Activated T-cell treated with anti-CD3 and anti-CD28 coated beads, Interleukin-2, amount 50 U/mL, for 24 hours (primary cell): ENCODE data around the gene PLPPR5.
A peak's percentile ranks its signal among the peaks of the same experiment; 100 is the strongest.
"Not testable (repeated sequence)": the region's sequence is repeated elsewhere in the genome, so short reads cannot be mapped to it uniquely, and the experiment has no call there.

Experiments
- DNase-seq: peaks from one replicate; pipeline ENCODE4 v3.0.0-alpha.2; 2020
- H3K27ac Mint-ChIP-seq: 2 replicates; pipeline ENCODE4 v1.8.0; 2020; ENCODE audit warnings: mild to moderate bottlenecking, mixed read lengths
- H3K27me3 Mint-ChIP-seq: 2 replicates; pipeline ENCODE4 v1.8.0; 2020; ENCODE audit warnings: mixed read lengths
- H3K36me3 Mint-ChIP-seq: 2 replicates; pipeline ENCODE4 v1.8.0; 2020; ENCODE audit warnings: low read depth, mixed read lengths
- H3K4me1 Mint-ChIP-seq: 2 replicates; pipeline ENCODE4 v1.8.0; 2020; ENCODE audit warnings: low read depth, mixed read lengths
- H3K4me3 Mint-ChIP-seq: 2 replicates; pipeline ENCODE4 v1.8.0; 2020; ENCODE audit warnings: mild to moderate bottlenecking, moderate library complexity, mixed read lengths
- H3K9me3 Mint-ChIP-seq: 2 replicates; pipeline ENCODE4 v1.8.0; 2020; ENCODE audit warnings: mixed read lengths

Gene PLPPR5

GRCh38 chr1:99004861-99005442 lies at the start of gene PLPPR5:
Gene PLPPR5 (minus strand): TSS chr1:99004861. CDS start chr1:99004671, 190 bp downstream.
- no peaks in the 10 kb centered on the region for H3K36me3 Mint-ChIP-seq
- no peaks in the 10 kb centered on the region for H3K9me3 Mint-ChIP-seq
- DNase-seq, result peak; percentile 31
- H3K4me1 Mint-ChIP-seq, result peaks cover 4% of the 10 kb centered on the region
- H3K4me3 Mint-ChIP-seq, result peak within 1 kb of the TSS; percentile 67
- H3K27ac Mint-ChIP-seq, result no peak within 1 kb of the TSS
- H3K27me3 Mint-ChIP-seq, result peaks cover 63% of the 10 kb centered on the region

GRCh38 chr1:99051611-99052283 lies 47.1 kb upstream of the PLPPR5 start:
- Mint-ChIP-seq H3K4me3 (no peak overlapping the region), H3K27ac (no peak overlapping the region), H3K36me3 (no peaks in the 10 kb centered on the region), H3K9me3 (no peaks in the 10 kb centered on the region), H3K4me1 (no peaks in the 10 kb centered on the region), H3K27me3 (peaks cover 3% of the 10 kb centered on the region)
- no peak for DNase-seq

GRCh38 chr1:99049745-99050144 lies 45.1 kb upstream of the PLPPR5 start:
- H3K4me1 Mint-ChIP-seq, result no peaks in the 10 kb centered on the region
- no peak overlapping the region for H3K27ac Mint-ChIP-seq
- no peak overlapping the region for H3K4me3 Mint-ChIP-seq
- no peak for DNase-seq
- no peaks in the 10 kb centered on the region for H3K36me3 Mint-ChIP-seq
- H3K27me3 Mint-ChIP-seq, result no peaks in the 10 kb centered on the region
- no peaks in the 10 kb centered on the region for H3K9me3 Mint-ChIP-seq

- Mint-ChIP-seq H3K9me3 (peaks cover 40% of the 10 kb centered on the region), H3K27me3 (peaks cover 10% of the 10 kb centered on the region)
- H3K4me3 Mint-ChIP-seq, H3K36me3 Mint-ChIP-seq, H3K27ac Mint-ChIP-seq, DNase-seq, H3K4me1 Mint-ChIP-seq: not testable (repeated sequence)
Observed at GRCh38 chr1:99036746-99037145, 32.1 kb upstream of the PLPPR5 start.

GRCh38 chr1:99018313-99018712 lies 13.7 kb upstream of the PLPPR5 start:
- H3K27ac Mint-ChIP-seq, result no peak overlapping the region
- no peaks in the 10 kb centered on the region for H3K27me3 Mint-ChIP-seq
- no peaks in the 10 kb centered on the region for H3K9me3 Mint-ChIP-seq
- H3K4me1 Mint-ChIP-seq, result no peaks in the 10 kb centered on the region
- no peak for DNase-seq
- H3K36me3 Mint-ChIP-seq, result no peaks in the 10 kb centered on the region
- H3K4me3 Mint-ChIP-seq, result no peak overlapping the region

GRCh38 chr1:99017655-99018054 lies 13.0 kb upstream of the PLPPR5 start:
- H3K4me1 Mint-ChIP-seq, result no peaks in the 10 kb centered on the region
- no peak overlapping the region for H3K4me3 Mint-ChIP-seq
- no peaks in the 10 kb centered on the region for H3K27me3 Mint-ChIP-seq
- DNase-seq, result no peak
- H3K27ac Mint-ChIP-seq, result no peak overlapping the region
- no peaks in the 10 kb centered on the region for H3K9me3 Mint-ChIP-seq
- H3K36me3 Mint-ChIP-seq, result no peaks in the 10 kb centered on the region

- no peak overlapping the region for H3K4me3 Mint-ChIP-seq
- H3K9me3 Mint-ChIP-seq, result no peaks in the 10 kb centered on the region
- H3K27ac Mint-ChIP-seq, result no peak overlapping the region
- DNase-seq, result no peak
- no peaks in the 10 kb centered on the region for H3K4me1 Mint-ChIP-seq
- H3K36me3 Mint-ChIP-seq, result no peaks in the 10 kb centered on the region
- peaks cover 27% of the 10 kb centered on the region for H3K27me3 Mint-ChIP-seq
Observed at GRCh38 chr1:99010679-99011078, 6.0 kb upstream of the PLPPR5 start.

GRCh38 chr1:99007366-99007765 lies 2.7 kb upstream of the PLPPR5 start:
- no peaks in the 10 kb centered on the region for H3K9me3 Mint-ChIP-seq
- H3K4me3 Mint-ChIP-seq, result no peak overlapping the region
- H3K4me1 Mint-ChIP-seq, result peaks cover 4% of the 10 kb centered on the region
- H3K27me3 Mint-ChIP-seq, result peaks cover 54% of the 10 kb centered on the region
- no peaks in the 10 kb centered on the region for H3K36me3 Mint-ChIP-seq
- DNase-seq, result no peak
- no peak overlapping the region for H3K27ac Mint-ChIP-seq

GRCh38 chr1:99005537-99005942 lies 879 bp upstream of the PLPPR5 start:
- H3K27me3 Mint-ChIP-seq, result peaks cover 59% of the 10 kb centered on the region
- peak overlapping the region; percentile 49 for H3K4me3 Mint-ChIP-seq
- peaks cover 4% of the 10 kb centered on the region for H3K4me1 Mint-ChIP-seq

GRCh38 chr1:99004254-99004860 lies 304 bp downstream of the PLPPR5 start:
- DNase-seq, result peak; percentile 52
- no peaks in the 10 kb centered on the region for H3K36me3 Mint-ChIP-seq
- peaks cover 69% of the 10 kb centered on the region for H3K27me3 Mint-ChIP-seq
- H3K9me3 Mint-ChIP-seq, result no peaks in the 10 kb centered on the region
- H3K4me3 Mint-ChIP-seq, result peak overlapping the region; percentile 63
- peaks cover 4% of the 10 kb centered on the region for H3K4me1 Mint-ChIP-seq
- no peak overlapping the region for H3K27ac Mint-ChIP-seq

More at GRCh38 chr1:99005537-99005942, 879 bp upstream of the PLPPR5 start:
- no peak for DNase-seq
- Mint-ChIP-seq H3K9me3 (no peaks in the 10 kb centered on the region), H3K27ac (no peak overlapping the region), H3K36me3 (no peaks in the 10 kb centered on the region)

GRCh38 chr1:99003581-99004253 lies 944 bp downstream of the PLPPR5 start:
- peak overlapping the region; percentile 63 for H3K4me3 Mint-ChIP-seq
- DNase-seq, result no peak
- no peaks in the 10 kb centered on the region for H3K36me3 Mint-ChIP-seq
- no peaks in the 10 kb centered on the region for H3K9me3 Mint-ChIP-seq
- peaks cover 4% of the 10 kb centered on the region for H3K4me1 Mint-ChIP-seq
- peaks cover 72% of the 10 kb centered on the region for H3K27me3 Mint-ChIP-seq
- H3K27ac Mint-ChIP-seq, result no peak overlapping the region

GRCh38 chr1:98992844-98993243 lies 11.8 kb downstream of the PLPPR5 start:
- H3K27me3 Mint-ChIP-seq, result no peaks in the 10 kb centered on the region
- no peak overlapping the region for H3K27ac Mint-ChIP-seq
- DNase-seq, result no peak
- H3K9me3 Mint-ChIP-seq, result no peaks in the 10 kb centered on the region
- peaks cover 11% of the 10 kb centered on the region for H3K4me1 Mint-ChIP-seq
- H3K36me3 Mint-ChIP-seq, result no peaks in the 10 kb centered on the region
- H3K4me3 Mint-ChIP-seq, result no peak overlapping the region

- Mint-ChIP-seq H3K4me1 (peaks cover 11% of the 10 kb centered on the region), H3K36me3 (no peaks in the 10 kb centered on the region), H3K27ac (peak overlapping the region; percentile 85), H3K27me3 (no peaks in the 10 kb centered on the region), H3K9me3 (no peaks in the 10 kb centered on the region), H3K4me3 (no peak overlapping the region)
- DNase-seq, result no peak
Observed at GRCh38 chr1:98991127-98992012, 13.3 kb downstream of the PLPPR5 start.

- Mint-ChIP-seq H3K4me3 (no peak overlapping the region), H3K27ac (no peak overlapping the region), H3K9me3 (no peaks in the 10 kb centered on the region), H3K36me3 (no peaks in the 10 kb centered on the region), H3K4me1 (peaks cover 11% of the 10 kb centered on the region), H3K27me3 (no peaks in the 10 kb centered on the region)
- no peak for DNase-seq
Observed at GRCh38 chr1:98989556-98989907, 15.1 kb downstream of the PLPPR5 start.
